Neural cell (in vitro differentiated cells): Measurements from ENCODE around the gene POU3F3. TPM values are rescaled to one million over a fixed set of nuclear protein-coding genes. Genes with fewer than 3 reads are reported as not detected.

Experiments used
- H2AFZ ChIP-seq: fragments of 200-600, 300-800 bp; sonication (generic), shearing (Covaris generic); 2 replicates; pipeline ENCODE4 v1.6.0; 2014; ENCODE audit warnings: low read depth, mild to moderate bottlenecking, antibody characterized with exemption, low read length, moderate library complexity
- H3F3A ChIP-seq: fragments of 200-600 bp; shearing (Covaris generic); 2 replicates; pipeline ENCODE4 v1.6.1; 2016; ENCODE audit warnings: mild to moderate bottlenecking, moderate library complexity, mixed read lengths, antibody characterized with exemption, low read length; ENCODE audit not compliant: insufficient read depth, poor library complexity, severe bottlenecking
- H3K27ac ChIP-seq: fragments of 200-600, 300-800 bp; sonication (generic), shearing (Covaris generic); 2 replicates; pipeline ENCODE4 v1.5.1; 2014; ENCODE audit warnings: mild to moderate bottlenecking, low read length, moderate library complexity
- H3K27me3 ChIP-seq: fragments of 300-800, 200-600 bp; sonication (generic), shearing (Covaris generic); 2 replicates; pipeline ENCODE4 v1.6.0; 2014; ENCODE audit warnings: mild to moderate bottlenecking, low read depth, low read length, moderate library complexity; ENCODE audit not compliant: insufficient read depth
- H3K36me3 ChIP-seq: fragments of 300-800, 200-600 bp; sonication (generic), shearing (Covaris generic); 2 replicates; pipeline ENCODE4 v1.5.1; 2014; ENCODE audit warnings: mild to moderate bottlenecking, antibody characterized with exemption, low read length, moderate library complexity; ENCODE audit not compliant: insufficient read depth
- H3K4me2 ChIP-seq: fragments of 300-800, 200-600 bp; sonication (generic), shearing (Covaris generic); 2 replicates; pipeline ENCODE4 v1.6.0; 2014; ENCODE audit warnings: mild to moderate bottlenecking, low read length
- H3K4me3 ChIP-seq: fragments of 300-800, 200-600 bp; sonication (generic), shearing (Covaris generic); 2 replicates; pipeline ENCODE4 v1.5.1; 2014; ENCODE audit warnings: mild to moderate bottlenecking, low read length, moderate library complexity
- H3K79me2 ChIP-seq: fragments of 200-600 bp; shearing (Covaris generic); replicated peaks from 2 replicates; pipeline ENCODE4 v1.6.0; 2014; ENCODE audit warnings: mild to moderate bottlenecking, low read length, moderate library complexity; ENCODE audit not compliant: insufficient read depth
- H3K9ac ChIP-seq: fragments of 300-800, 200-600 bp; sonication (generic), shearing (Covaris generic); 2 replicates; pipeline ENCODE4 v1.6.1; 2016; ENCODE audit warnings: mild to moderate bottlenecking, low read length, mixed read lengths
- H3K9me2 ChIP-seq: fragments of 200-600 bp; shearing (Covaris generic); 2 replicates; pipeline ENCODE4 v1.6.1; 2016; ENCODE audit warnings: mild to moderate bottlenecking, low read length, mixed read lengths; ENCODE audit not compliant: insufficient read depth
- H3K9me3 ChIP-seq: fragments of 200-600, 300-800 bp; sonication (generic), shearing (Covaris generic); 2 replicates; pipeline ENCODE4 v1.6.1; 2016; ENCODE audit warnings: mild to moderate bottlenecking, mixed run types, low read length, moderate library complexity, mixed read lengths
- H4K20me1 ChIP-seq: fragments of 200-600 bp; shearing (Covaris generic); 2 replicates; pipeline ENCODE4 v1.6.1; 2016; ENCODE audit warnings: mild to moderate bottlenecking, mixed run types; ENCODE audit not compliant: insufficient read depth
- CTCF ChIP-seq: fragments of 450-650 bp; IDR thresholded peaks from 2 replicates; pipeline ENCODE4 v1.5.1; 2014; ENCODE audit warnings: antibody characterized with exemption, mild to moderate bottlenecking, moderate library complexity; ENCODE audit not compliant: poor library complexity, severe bottlenecking
- EP300 ChIP-seq: fragments of 450-650 bp; conservative IDR thresholded peaks from 2 replicates; pipeline ENCODE4 v1.6.1; 2014; ENCODE audit warnings: antibody characterized with exemption, mild to moderate bottlenecking, moderate library complexity; ENCODE audit not compliant: poor library complexity, severe bottlenecking
- EZH2 ChIP-seq: fragments of 200-600, 300-800 bp; shearing (Covaris generic), sonication (generic); IDR thresholded peaks from 2 replicates; pipeline ENCODE4 v1.6.1; 2014; ENCODE audit warnings: antibody characterized with exemption, low read length, borderline replicate concordance, mild to moderate bottlenecking; ENCODE audit not compliant: insufficient read depth, poor library complexity, severe bottlenecking
- MXI1 ChIP-seq: fragments of 450-650 bp; conservative IDR thresholded peaks from 2 replicates; pipeline ENCODE4 v1.6.1; 2014; ENCODE audit warnings: antibody characterized with exemption, mild to moderate bottlenecking; ENCODE audit not compliant: poor library complexity, severe bottlenecking
- POLR2AphosphoS5 ChIP-seq: IDR thresholded peaks from 2 replicates; pipeline ENCODE4 v1.6.1; 2012
- RAD21 ChIP-seq: fragments of 450-650 bp; conservative IDR thresholded peaks from 2 replicates; pipeline ENCODE4 v1.6.1; 2014; ENCODE audit warnings: antibody characterized with exemption, mild to moderate bottlenecking, moderate library complexity
- REST ChIP-seq: IDR thresholded peaks from 2 replicates; pipeline ENCODE4 v1.6.1; 2012; ENCODE audit warnings: borderline replicate concordance
- SMC3 ChIP-seq: fragments of 450-650 bp; conservative IDR thresholded peaks from 2 replicates; pipeline ENCODE4 v1.6.1; 2014; ENCODE audit warnings: antibody characterized with exemption, mild to moderate bottlenecking, moderate library complexity; ENCODE audit not compliant: poor library complexity
- TAF1 ChIP-seq: IDR thresholded peaks from 2 replicates; pipeline ENCODE4 v1.6.1; 2012; ENCODE audit warnings: low read depth
- polyA plus RNA-seq: library from polyadenylated mRNA; depleted of rRNA; stranded (reverse); fragments of >200 nt; gene quantifications from 2 replicates; pipeline ENCODE4 v1.2.3, GENCODE V29; 2014

The POU3F3 gene
- polyA plus RNA-seq, 1 donor from 2014 or later = 69.3 TPM

- no peak overlapping the region for H3K27ac ChIP-seq
- H3K27me3 ChIP-seq = no peaks in the 10 kb centered on the region
- H3F3A ChIP-seq = no peaks in the 10 kb centered on the region
- no peaks in the 10 kb centered on the region for H3K9me2 ChIP-seq
- no peaks in the 10 kb centered on the region for H4K20me1 ChIP-seq
- H3K36me3 ChIP-seq = no peaks in the 10 kb centered on the region
- peaks cover 99% of the 10 kb centered on the region for H3K79me2 ChIP-seq
- H3K4me2 ChIP-seq = no peak overlapping the region
- no peak overlapping the region for H3K9ac ChIP-seq
- H2AFZ ChIP-seq = no peak overlapping the region
- H3K9me3 ChIP-seq = no peaks in the 10 kb centered on the region
- no peak overlapping the region for H3K4me3 ChIP-seq
- no peak for TF ChIP-seq EZH2
- no peak for TF ChIP-seq SMC3
- TF ChIP-seq MXI1 = no peak
- TF ChIP-seq RAD21 = no peak
- TF ChIP-seq POLR2AphosphoS5 = no peak
- no peak for TF ChIP-seq EP300
- no peak for TF ChIP-seq REST
- no peak for TF ChIP-seq TAF1
These were observed 22.2 kb upstream of the POU3F3 start for GRCh38 chr2:104831742-104832141.

- Histone ChIP-seq H3F3A (no peaks in the 10 kb centered on the region), H3K4me3 (no peak overlapping the region), H3K36me3 (no peaks in the 10 kb centered on the region), H3K9me3 (no peaks in the 10 kb centered on the region), H3K79me2 (peaks cover 99% of the 10 kb centered on the region), H2AFZ (no peak overlapping the region), H3K9me2 (no peaks in the 10 kb centered on the region), H3K4me2 (no peak overlapping the region), H3K27ac (no peak overlapping the region), H3K9ac (no peak overlapping the region), H4K20me1 (no peaks in the 10 kb centered on the region), H3K27me3 (no peaks in the 10 kb centered on the region)
- no peak for TF ChIP-seq SMC3
- TF ChIP-seq MXI1 = no peak
- TF ChIP-seq EZH2 = no peak
- no peak for TF ChIP-seq RAD21
- no peak for TF ChIP-seq EP300
- TF ChIP-seq REST = no peak
- TF ChIP-seq TAF1 = no peak
- no peak for TF ChIP-seq CTCF
- no peak for TF ChIP-seq POLR2AphosphoS5
These were observed 19.3 kb upstream of the POU3F3 start for GRCh38 chr2:104834431-104835153.
